K562 (cell line): Measurements from ENCODE around the gene CENPB. TPM values are rescaled to one million over a fixed set of nuclear protein-coding genes. Genes with fewer than 3 reads are reported as not detected.

Source experiments
- CSDE1 ChIP-seq, 2 experiments: fragments of 450-650 bp; IDR thresholded peaks; 2 replicates each; pipeline ENCODE4 v1.6.1; 2016; ENCODE audit warnings: mild to moderate bottlenecking in 1 of 2
- CTBP1 ChIP-seq: fragments of 450-650 bp; IDR thresholded peaks from 2 replicates; pipeline ENCODE4 v1.6.1; 2016; ENCODE audit warnings: borderline replicate concordance
- LCOR ChIP-seq: sonication (generic); formaldehyde crosslinking; IDR thresholded peaks from 2 replicates; pipeline ENCODE4 v1.8.0; 2022; ENCODE audit warnings: mild to moderate bottlenecking, missing genetic modification reagents
- NR2C2 ChIP-seq, 2 experiments: fragments of 200-800 bp in 1 of 2; sonication (Bioruptor generic) in 1 of 2; sonication (generic) in 1 of 2; formaldehyde crosslinking in 1 of 2; IDR thresholded peaks; 2 replicates each; pipeline versions ENCODE4 v1.6.1 to v1.8.0; 2016 to 2022; ENCODE audit warnings: mild to moderate bottlenecking in 1 of 2, missing compliant biosample characterization in 1 of 2, missing genetic modification characterization in 1 of 2, missing genetic modification reagents in 1 of 2
- RBFOX2 ChIP-seq: fragments of 200-400 bp; formaldehyde crosslinking; IDR thresholded peaks from 2 replicates; pipeline ENCODE4 v1.6.1; 2017; ENCODE audit warnings: low read depth, mild to moderate bottlenecking, low read length, moderate library complexity
- RBM22 ChIP-seq: fragments of 200-400 bp; formaldehyde crosslinking; IDR thresholded peaks from 2 replicates; pipeline ENCODE4 v1.6.1; 2018; ENCODE audit warnings: low read length, low read depth; ENCODE audit not compliant: poor library complexity, severe bottlenecking
- RBM34 ChIP-seq: fragments of 200-400 bp; formaldehyde crosslinking; IDR thresholded peaks from 2 replicates; pipeline ENCODE4 v1.6.1; 2018; ENCODE audit warnings: low read length, borderline replicate concordance; ENCODE audit not compliant: insufficient read depth
- RFX1 ChIP-seq: fragments of 450-650 bp; IDR thresholded peaks from 2 replicates; pipeline ENCODE4 v1.6.1; 2016; ENCODE audit warnings: mild to moderate bottlenecking, moderate library complexity
- TEAD1 ChIP-seq, 2 experiments: fragments of 450-650 bp in 1 of 2; sonication (generic) in 1 of 2; formaldehyde crosslinking; IDR thresholded peaks; 2 replicates each; pipeline versions ENCODE4 v1.4.0 to v1.8.0; 2020 to 2022; ENCODE audit warnings: mild to moderate bottlenecking in 2 of 2, missing genetic modification reagents in 1 of 2
- ZC3H11A ChIP-seq: IDR thresholded peaks from 2 replicates; pipeline ENCODE4 v1.6.1; 2012; ENCODE audit warnings: low read depth, low read length, improper control_type of control experiment
- ZNF311 ChIP-seq: fragments of 250-450 bp; sonication (Bioruptor Pico); IDR thresholded peaks from 2 replicates; pipeline ENCODE4 v1.4.0; 2020; ENCODE audit warnings: mild to moderate bottlenecking, moderate library complexity
- polyA plus RNA-seq, 8 experiments: library from polyadenylated mRNA; depleted of rRNA in 4 of 8; stranded (reverse) in 5 of 8; unstranded in 3 of 8; fragments of >200 nt; fragmentation: Nextera tagmentation in 2 of 8; fragmentation: Illumina TruSeq in 1 of 8; extraction: Ambion mirVana in 2 of 8; extraction: Trizol in 1 of 8; gene quantifications; 2 replicates each; pipeline versions ENCODE4 v1.2.1 to v1.2.3, GENCODE V29; 2011 to 2014; ENCODE audit warnings: inconsistent platforms in 1 of 8, missing spikeins in 1 of 8
- total RNA-seq, 7 experiments: library from RNA; depleted of rRNA in 6 of 7; stranded (reverse); fragments of >200 nt in 6 of 7; fragmentation: Illumina TruSeq in 2 of 7; extraction: Trizol in 2 of 7; gene quantifications; 2 replicates each; pipeline versions ENCODE4 v1.2.1 to v1.2.3, GENCODE V29; 2011 to 2021; ENCODE audit warnings: low replicate concordance in 1 of 7
- TF ChIP-seq, protein P1 (sequence below): IDR thresholded peaks from 2 replicates; pipeline ENCODE4 v1.6.1; 2011; ENCODE audit warnings: borderline replicate concordance, low read depth, mild to moderate bottlenecking, moderate library complexity, low read length; ENCODE audit not compliant: insufficient read depth, poor library complexity, severe bottlenecking
- TF ChIP-seq, protein P2 (sequence below), 2 experiments: fragments of 450-650 bp; formaldehyde crosslinking in 1 of 2; IDR thresholded peaks; 2 replicates each; pipeline versions ENCODE4 v1.4.0 to v1.6.1; 2014 to 2020; ENCODE audit warnings: mild to moderate bottlenecking in 2 of 2, borderline replicate concordance in 1 of 2, low read depth in 1 of 2

CENPB gene
- total and polyA plus RNA-seq, 9 of the 15 experiments (the other 6 are each of a cell fraction or from before 2014, with no cell fraction given): 0.17 to 70.8 (median 24.9) TPM

DNA sequence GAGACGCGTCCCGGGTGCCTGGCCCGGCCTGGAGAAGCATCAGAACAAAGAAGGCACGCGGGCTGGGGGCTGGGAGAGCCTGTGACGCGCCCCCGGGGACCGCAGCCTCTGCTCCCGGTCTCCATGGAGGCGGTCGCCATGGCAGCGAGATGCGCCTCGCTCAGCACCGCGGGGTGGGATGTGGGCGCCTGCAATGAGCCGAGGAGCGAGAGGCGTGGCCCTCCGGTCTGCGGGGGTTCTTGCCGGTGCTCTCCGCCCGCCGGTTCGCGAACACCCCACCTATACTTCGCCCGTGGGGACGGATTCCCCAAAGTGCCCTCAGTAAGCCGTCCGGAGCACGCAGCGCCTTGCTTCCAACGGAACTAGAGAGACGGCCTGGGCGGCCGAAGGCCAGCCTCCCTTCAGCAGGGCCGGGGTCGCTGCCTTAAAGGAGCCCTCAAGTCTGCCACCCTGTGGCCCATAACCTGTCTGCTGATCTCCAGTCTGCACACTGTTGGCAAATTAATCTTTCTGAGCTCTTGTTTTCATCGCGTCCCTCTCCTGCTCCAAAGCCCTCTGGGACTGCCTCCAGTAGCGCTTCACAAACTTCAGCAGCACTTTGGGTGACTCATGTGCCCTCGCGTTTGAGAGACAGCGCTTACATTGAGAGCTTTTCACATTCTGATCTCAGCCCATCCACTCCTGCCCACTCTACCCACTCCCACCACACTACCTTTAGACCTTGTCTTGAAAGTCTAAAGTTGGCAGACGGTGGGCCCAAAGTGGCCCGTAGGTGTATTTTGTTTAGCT is 18.0 kb downstream of the CENPB start (continued):
- TF ChIP-seq, protein P1, sequence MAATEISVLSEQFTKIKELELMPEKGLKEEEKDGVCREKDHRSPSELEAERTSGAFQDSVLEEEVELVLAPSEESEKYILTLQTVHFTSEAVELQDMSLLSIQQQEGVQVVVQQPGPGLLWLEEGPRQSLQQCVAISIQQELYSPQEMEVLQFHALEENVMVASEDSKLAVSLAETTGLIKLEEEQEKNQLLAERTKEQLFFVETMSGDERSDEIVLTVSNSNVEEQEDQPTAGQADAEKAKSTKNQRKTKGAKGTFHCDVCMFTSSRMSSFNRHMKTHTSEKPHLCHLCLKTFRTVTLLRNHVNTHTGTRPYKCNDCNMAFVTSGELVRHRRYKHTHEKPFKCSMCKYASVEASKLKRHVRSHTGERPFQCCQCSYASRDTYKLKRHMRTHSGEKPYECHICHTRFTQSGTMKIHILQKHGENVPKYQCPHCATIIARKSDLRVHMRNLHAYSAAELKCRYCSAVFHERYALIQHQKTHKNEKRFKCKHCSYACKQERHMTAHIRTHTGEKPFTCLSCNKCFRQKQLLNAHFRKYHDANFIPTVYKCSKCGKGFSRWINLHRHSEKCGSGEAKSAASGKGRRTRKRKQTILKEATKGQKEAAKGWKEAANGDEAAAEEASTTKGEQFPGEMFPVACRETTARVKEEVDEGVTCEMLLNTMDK: peak; percentile 2
- TF ChIP-seq RBFOX2: no peak
- TF ChIP-seq CTBP1: peak; percentile 74
- no peak for TF ChIP-seq ZC3H11A
- TF ChIP-seq LCOR (CRISPR knock-in tag): 0 out of 2 replicates have a peak, but pooled peaks have one; percentile 44
- TF ChIP-seq, protein P2, sequence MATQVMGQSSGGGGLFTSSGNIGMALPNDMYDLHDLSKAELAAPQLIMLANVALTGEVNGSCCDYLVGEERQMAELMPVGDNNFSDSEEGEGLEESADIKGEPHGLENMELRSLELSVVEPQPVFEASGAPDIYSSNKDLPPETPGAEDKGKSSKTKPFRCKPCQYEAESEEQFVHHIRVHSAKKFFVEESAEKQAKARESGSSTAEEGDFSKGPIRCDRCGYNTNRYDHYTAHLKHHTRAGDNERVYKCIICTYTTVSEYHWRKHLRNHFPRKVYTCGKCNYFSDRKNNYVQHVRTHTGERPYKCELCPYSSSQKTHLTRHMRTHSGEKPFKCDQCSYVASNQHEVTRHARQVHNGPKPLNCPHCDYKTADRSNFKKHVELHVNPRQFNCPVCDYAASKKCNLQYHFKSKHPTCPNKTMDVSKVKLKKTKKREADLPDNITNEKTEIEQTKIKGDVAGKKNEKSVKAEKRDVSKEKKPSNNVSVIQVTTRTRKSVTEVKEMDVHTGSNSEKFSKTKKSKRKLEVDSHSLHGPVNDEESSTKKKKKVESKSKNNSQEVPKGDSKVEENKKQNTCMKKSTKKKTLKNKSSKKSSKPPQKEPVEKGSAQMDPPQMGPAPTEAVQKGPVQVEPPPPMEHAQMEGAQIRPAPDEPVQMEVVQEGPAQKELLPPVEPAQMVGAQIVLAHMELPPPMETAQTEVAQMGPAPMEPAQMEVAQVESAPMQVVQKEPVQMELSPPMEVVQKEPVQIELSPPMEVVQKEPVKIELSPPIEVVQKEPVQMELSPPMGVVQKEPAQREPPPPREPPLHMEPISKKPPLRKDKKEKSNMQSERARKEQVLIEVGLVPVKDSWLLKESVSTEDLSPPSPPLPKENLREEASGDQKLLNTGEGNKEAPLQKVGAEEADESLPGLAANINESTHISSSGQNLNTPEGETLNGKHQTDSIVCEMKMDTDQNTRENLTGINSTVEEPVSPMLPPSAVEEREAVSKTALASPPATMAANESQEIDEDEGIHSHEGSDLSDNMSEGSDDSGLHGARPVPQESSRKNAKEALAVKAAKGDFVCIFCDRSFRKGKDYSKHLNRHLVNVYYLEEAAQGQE (IDR thresholded peaks at IDR 0.05; ENCODE audit: borderline replicate concordance): peak; percentile 25; the same call in 1 of the 2 replicates
- TF ChIP-seq, protein P2 (CRISPR knock-in tag; IDR thresholded peaks at IDR 0.05; ENCODE audit: low read depth): no peak
- 0 out of 2 replicates have a peak, but pooled peaks have one; percentile 30 for TF ChIP-seq NR2C2 (CRISPR knock-in tag; IDR thresholded peaks at IDR 0.05)
- no peak; the same call in 1 of the 2 replicates for TF ChIP-seq NR2C2 (tag; IDR thresholded peaks at IDR 0.05)
- peak in 1 of 2 experiments; percentile 2; a peak in 1 of 4 replicates for TF ChIP-seq TEAD1 (CRISPR knock-in tag; IDR thresholded peaks at IDR 0.05)
- TF ChIP-seq ZNF311 (CRISPR knock-in tag): no peak
- TF ChIP-seq RBM22: peak; percentile 90
- peak; percentile 94 for TF ChIP-seq RFX1
- TF ChIP-seq CSDE1 (IDR thresholded peaks at IDR 0.05): peak in 1 of 2 experiments; percentile 85; a peak in 2 of 4 replicates
- TF ChIP-seq RBM34: no peak
